HepG2 (cell line): Measurements from ENCODE around the gene MYO7A. TPM values are rescaled to one million over a fixed set of nuclear protein-coding genes. Genes with fewer than 3 reads are reported as not detected.

ENCODE experiments used
- AKAP8 ChIP-seq: sonication (generic); formaldehyde crosslinking; IDR thresholded peaks from 2 replicates; pipeline ENCODE4 v1.5.1; 2020; ENCODE audit warnings: mild to moderate bottlenecking, missing genetic modification reagents
- FLYWCH1 ChIP-seq: sonication (generic); formaldehyde crosslinking; IDR thresholded peaks from 2 replicates; pipeline ENCODE4 v1.8.1; 2023; ENCODE audit warnings: mild to moderate bottlenecking, missing genetic modification reagents
- HBP1 ChIP-seq: IDR thresholded peaks from 2 replicates; pipeline ENCODE4 v1.6.1; 2016; ENCODE audit warnings: low read depth, control low read depth
- HDAC1 ChIP-seq: sonication (generic); formaldehyde crosslinking; IDR thresholded peaks from 2 replicates; pipeline ENCODE4 v1.5.1; 2020; ENCODE audit warnings: mild to moderate bottlenecking, missing genetic modification reagents
- HNRNPLL ChIP-seq: fragments of 200-400 bp; formaldehyde crosslinking; IDR thresholded peaks from 2 replicates; pipeline ENCODE4 v1.6.1; 2017; ENCODE audit warnings: mild to moderate bottlenecking, low read depth, low read length; ENCODE audit not compliant: poor library complexity, severe bottlenecking
- HOXA5 ChIP-seq: sonication (generic); formaldehyde crosslinking; IDR thresholded peaks from 2 replicates; pipeline ENCODE4 v1.4.0; 2020; ENCODE audit warnings: missing genetic modification reagents
- IKZF1 ChIP-seq: fragments of 450-650 bp; IDR thresholded peaks from 2 replicates; pipeline ENCODE4 v1.7.1; 2016
- MAFF ChIP-seq: IDR thresholded peaks from 2 replicates; pipeline ENCODE4 v1.6.1; 2011; ENCODE audit warnings: low read depth, low read length, improper control_type of control experiment
- MNT ChIP-seq: fragments of 450-650 bp; IDR thresholded peaks from 2 replicates; pipeline ENCODE4 v1.6.1; 2016
- PRDM10 ChIP-seq: sonication (generic); formaldehyde crosslinking; IDR thresholded peaks from 2 replicates; pipeline ENCODE4 v1.4.0; 2020; ENCODE audit warnings: low read depth, missing genetic modification reagents
- SKI ChIP-seq: fragments of 450-650 bp; IDR thresholded peaks from one replicate; pipeline ENCODE4 v1.6.1; 2018; ENCODE audit warnings: mild to moderate bottlenecking; ENCODE audit not compliant: partially characterized antibody
- SOX13 ChIP-seq, 3 experiments: fragments of 450-650 bp in 1 of 3; sonication (generic) in 1 of 3; formaldehyde crosslinking in 1 of 3; IDR thresholded peaks in 2 of 3; conservative IDR thresholded peaks in 1 of 3; 2 replicates each; pipeline versions ENCODE4 v1.5.0 to v1.6.1; 2016 to 2020; ENCODE audit warnings: antibody characterized with exemption in 1 of 3, mild to moderate bottlenecking in 1 of 3, missing compliant biosample characterization in 1 of 3, missing genetic modification reagents in 1 of 3, moderate library complexity in 1 of 3
- SP1 ChIP-seq, 2 experiments: fragments of 450-650 bp in 1 of 2; sonication (generic) in 1 of 2; formaldehyde crosslinking in 1 of 2; IDR thresholded peaks; 2 replicates each; pipeline versions ENCODE4 v1.4.0 to v1.6.1; 2016 to 2020; ENCODE audit warnings: missing genetic modification reagents in 1 of 2
- SP4 ChIP-seq: sonication (generic); formaldehyde crosslinking; IDR thresholded peaks from 2 replicates; pipeline ENCODE4 v1.8.1; 2023; ENCODE audit warnings: mild to moderate bottlenecking, missing genetic modification reagents
- STAT6 ChIP-seq: sonication (generic); formaldehyde crosslinking; IDR thresholded peaks from 2 replicates; pipeline ENCODE4 v1.4.0; 2020; ENCODE audit warnings: missing genetic modification reagents, mild to moderate bottlenecking, borderline replicate concordance
- TFE3 ChIP-seq: IDR thresholded peaks from 2 replicates; pipeline ENCODE4 v1.6.1; 2016
- ZNF468 ChIP-seq: sonication (generic); formaldehyde crosslinking; IDR thresholded peaks from 2 replicates; pipeline ENCODE4 v1.8.0; 2022; ENCODE audit warnings: mild to moderate bottlenecking, moderate library complexity, missing genetic modification reagents
- ZNF850 ChIP-seq: sonication (generic); formaldehyde crosslinking; conservative IDR thresholded peaks from 2 replicates; pipeline ENCODE4 v1.9.0; 2021; ENCODE audit warnings: mild to moderate bottlenecking, missing genetic modification reagents
- polyA plus RNA-seq, 8 experiments: library from polyadenylated mRNA; depleted of rRNA in 3 of 8; stranded (reverse) in 7 of 8; unstranded in 1 of 8; fragments of >200 nt; fragmentation: Illumina TruSeq in 4 of 8; extraction: Trizol in 4 of 8; gene quantifications; 2 replicates each; pipeline versions ENCODE4 v1.2.1 to v1.2.3, GENCODE V29; 2011 to 2016; ENCODE audit warnings: low read depth in 4 of 8, missing spikeins in 1 of 8, mixed read lengths in 1 of 8; ENCODE audit not compliant: insufficient read depth in 1 of 8
- total RNA-seq, 5 experiments: library from RNA; depleted of rRNA; stranded (reverse); fragments of >200 nt; fragmentation: Illumina TruSeq; extraction: Trizol; gene quantifications; 2 replicates each; pipeline ENCODE4 v1.2.3, GENCODE V29; 2016; ENCODE audit warnings: low read depth in 1 of 5

The MYO7A gene
- total and polyA plus RNA-seq, 2 of the 13 experiments (the other 11 are each of a cell fraction or from before 2014, with no cell fraction given): 7.5 to 10.0 TPM

GRCh38 chr11:77171885-77172665 is 44.0 kb downstream of the MYO7A start (continued):
- TF ChIP-seq MNT (no peak), AKAP8 (CRISPR knock-in tag) (no peak), IKZF1 (no peak), SOX13 (IDR thresholded peaks at IDR 0.05) (no peak), SOX13 (CRISPR knock-in tag; conservative IDR thresholded peaks at IDR 0.05 in 1 of 2, IDR thresholded peaks at IDR 0.05 in 1 of 2) (no peak), STAT6 (no peak), HNRNPLL (no peak), SP4 (CRISPR knock-in tag) (no peak), HBP1 (no peak), HDAC1 (peak; percentile 52), SP1 (IDR thresholded peaks at IDR 0.05) (no peak), SP1 (CRISPR knock-in tag; IDR thresholded peaks at IDR 0.05) (no peak), HOXA5 (CRISPR knock-in tag) (no peak), PRDM10 (no peak), MAFF (no peak), TFE3 (CRISPR knock-in tag) (no peak), SKI (no peak), FLYWCH1 (CRISPR knock-in tag) (no peak), ZNF468 (CRISPR knock-in tag) (no peak), ZNF850 (CRISPR knock-in tag) (no peak)
